ENCODE measurements around the gene TTC21B. TPM values are rescaled to one million over a fixed set of nuclear protein-coding genes. Genes with fewer than 3 reads are reported as not detected.
"Not testable (repeated sequence)": the region's sequence is repeated elsewhere in the genome, so short reads cannot be mapped to it uniquely, and the experiment has no call there.

The TTC21B gene
- total and polyA plus RNA-seq, 12 donors, result 3.3 to 17.9 (median 13.3) TPM

DNA sequence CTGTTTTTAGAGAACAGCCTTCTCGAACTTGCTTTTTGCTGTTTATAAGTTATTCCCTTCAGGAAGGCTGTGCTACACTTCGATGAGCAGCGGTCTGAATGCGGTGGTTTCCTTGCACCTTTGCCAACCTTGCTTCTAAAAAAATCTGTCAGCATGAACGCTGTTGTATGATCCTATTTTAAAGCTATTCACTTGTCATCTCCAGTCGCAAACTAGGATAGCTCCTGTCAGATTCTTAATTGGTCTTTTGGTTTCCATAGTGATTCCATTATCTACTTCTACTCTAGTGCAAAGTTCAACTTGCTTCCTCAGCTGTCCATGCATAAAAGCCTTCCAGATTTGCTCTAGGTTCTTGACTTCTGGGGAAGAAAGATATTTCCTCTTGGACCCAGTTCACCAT, 83.2 kb downstream of the TTC21B start:
- TF ChIP-seq, protein P1, sequence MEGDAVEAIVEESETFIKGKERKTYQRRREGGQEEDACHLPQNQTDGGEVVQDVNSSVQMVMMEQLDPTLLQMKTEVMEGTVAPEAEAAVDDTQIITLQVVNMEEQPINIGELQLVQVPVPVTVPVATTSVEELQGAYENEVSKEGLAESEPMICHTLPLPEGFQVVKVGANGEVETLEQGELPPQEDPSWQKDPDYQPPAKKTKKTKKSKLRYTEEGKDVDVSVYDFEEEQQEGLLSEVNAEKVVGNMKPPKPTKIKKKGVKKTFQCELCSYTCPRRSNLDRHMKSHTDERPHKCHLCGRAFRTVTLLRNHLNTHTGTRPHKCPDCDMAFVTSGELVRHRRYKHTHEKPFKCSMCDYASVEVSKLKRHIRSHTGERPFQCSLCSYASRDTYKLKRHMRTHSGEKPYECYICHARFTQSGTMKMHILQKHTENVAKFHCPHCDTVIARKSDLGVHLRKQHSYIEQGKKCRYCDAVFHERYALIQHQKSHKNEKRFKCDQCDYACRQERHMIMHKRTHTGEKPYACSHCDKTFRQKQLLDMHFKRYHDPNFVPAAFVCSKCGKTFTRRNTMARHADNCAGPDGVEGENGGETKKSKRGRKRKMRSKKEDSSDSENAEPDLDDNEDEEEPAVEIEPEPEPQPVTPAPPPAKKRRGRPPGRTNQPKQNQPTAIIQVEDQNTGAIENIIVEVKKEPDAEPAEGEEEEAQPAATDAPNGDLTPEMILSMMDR (IDR thresholded peaks at IDR 0.05), result no peak
- WGBS, 2 donors, result 67% methylated on average over 6 of the region's 6 CpGs
- Histone ChIP-seq H3K4me3 (no peak overlapping the region), H3K9me3 (peaks cover 0 to 9% (median 0%) of the 10 kb centered on the region in 11 donors), H3K27me3 (no peaks in the 10 kb centered on the region), H3K4me1 (no peaks in the 10 kb centered on the region), H3K36me3 (peaks cover 0 to 35% (median 10%) of the 10 kb centered on the region in 9 donors), H3K27ac (no peak overlapping the region)
- DNase-seq (no peak), ATAC-seq (no peak)
- intact Hi-C loops (cut with DNase I), result loop anchor here in 6 of 10 donors (5.0 to 10.0 kb wide), 4 partner anchors 418 to 473 kb away; no protein-coding TSS in a partner anchor

DNA sequence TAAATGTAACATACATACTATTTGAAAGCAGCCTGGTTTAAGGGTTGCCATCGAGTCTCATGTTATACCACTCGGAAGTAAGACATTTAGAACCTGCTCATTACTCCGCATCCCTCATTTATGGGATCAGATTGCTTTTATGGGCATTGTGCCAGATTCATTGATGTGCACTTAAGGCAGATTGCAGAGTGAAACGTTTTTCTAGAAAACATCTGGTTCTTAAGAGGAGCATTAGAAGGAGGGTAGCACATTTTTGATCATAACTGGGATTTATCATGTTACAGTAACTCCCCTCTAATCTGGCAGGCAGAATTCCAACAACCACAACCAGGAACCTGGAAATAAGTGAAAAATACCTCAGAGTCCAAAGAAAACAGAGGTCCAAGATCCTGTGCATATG, 85.4 kb downstream of the TTC21B start:
- Histone ChIP-seq H3K27ac (no peak overlapping the region), H3K4me3 (no peak overlapping the region), H3K4me1 (no peaks in the 10 kb centered on the region), H3K9me3 (peaks cover 0 to 9% (median 0%) of the 10 kb centered on the region in 11 donors), H3K27me3 (no peaks in the 10 kb centered on the region), H3K36me3 (peaks cover 0 to 30% (median 10%) of the 10 kb centered on the region in 9 donors)
- 51 to 58% methylated on average over 4 of the region's 4 CpGs for WGBS, 2 donors
- TF ChIP-seq, protein P1 (IDR thresholded peaks at IDR 0.05), result no peak
- no peak for DNase-seq
- ATAC-seq, result no peak
- intact Hi-C loops (cut with DNase I), result no loop called here

DNA sequence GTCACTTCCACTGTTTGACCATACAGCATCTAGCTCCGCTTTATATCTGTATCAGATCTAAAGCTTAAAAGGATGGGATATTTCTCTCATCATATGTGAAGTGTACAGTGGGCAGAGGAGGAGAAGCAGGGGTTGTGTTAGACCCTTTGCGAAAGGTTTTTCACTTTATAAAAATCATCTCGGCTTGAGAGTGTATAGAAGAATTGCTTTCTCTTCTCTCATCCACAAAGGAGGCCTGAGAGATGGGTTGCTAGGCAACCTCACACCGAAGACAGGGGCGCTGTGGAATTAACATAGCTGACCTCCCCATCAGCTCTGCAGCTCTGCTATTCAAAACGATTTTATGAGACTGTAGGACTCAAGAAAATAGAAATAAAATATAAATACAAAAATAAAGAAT, 89.3 kb downstream of the TTC21B start:
- WGBS, 2 donors, result 76 to 84% methylated on average over 6 of the region's 6 CpGs
- peaks cover 0 to 18% (median 0%) of the 10 kb centered on the region in 9 donors for H3K36me3 ChIP-seq
- TF ChIP-seq, protein P1 (IDR thresholded peaks at IDR 0.05), result no peak
- DNase-seq (no peak), ATAC-seq (no peak)
- no peaks in the 10 kb centered on the region for H3K4me1 ChIP-seq
- H3K4me3 ChIP-seq, result no peak overlapping the region
- intact Hi-C loops (cut with DNase I), result no loop called here
- H3K27ac ChIP-seq, result no peak overlapping the region
- H3K9me3 ChIP-seq, result peaks cover 0 to 23% (median 0%) of the 10 kb centered on the region in 11 donors
- H3K27me3 ChIP-seq, result no peaks in the 10 kb centered on the region

DNA sequence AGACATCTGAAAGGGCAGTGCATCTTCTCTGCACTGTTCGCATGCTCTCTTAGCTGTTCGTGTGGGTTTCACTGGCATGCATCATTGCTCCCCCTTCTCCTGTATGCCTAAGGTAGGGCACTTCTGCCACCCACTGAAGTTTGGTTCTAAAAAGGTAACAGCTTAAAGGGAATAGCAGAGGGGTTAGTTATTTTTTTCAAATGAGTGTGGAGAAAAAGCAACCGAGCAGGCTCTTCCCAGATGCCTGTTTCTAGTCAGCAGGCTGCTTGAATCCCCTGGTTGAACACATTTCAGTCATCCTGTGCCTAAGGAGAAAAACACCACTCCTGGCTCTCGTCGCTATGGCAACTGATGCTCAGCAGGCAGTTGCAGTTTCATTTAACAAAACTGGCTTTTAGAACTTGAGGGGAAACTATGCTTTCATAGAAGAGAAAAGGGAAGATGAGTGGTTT, 89.7 kb downstream of the TTC21B start:
- Histone ChIP-seq H3K4me3 (no peak overlapping the region), H3K36me3 (peaks cover 0 to 15% (median 0%) of the 10 kb centered on the region in 9 donors), H3K4me1 (no peaks in the 10 kb centered on the region), H3K27me3 (no peaks in the 10 kb centered on the region), H3K9me3 (peaks cover 0 to 23% (median 0%) of the 10 kb centered on the region in 11 donors), H3K27ac (no peak overlapping the region)
- no peak for ATAC-seq
- WGBS, 2 donors, result 88 to 89% methylated on average over 5 of the region's 5 CpGs
- intact Hi-C loops (cut with DNase I), result no loop called here
- TF ChIP-seq, protein P1 (IDR thresholded peaks at IDR 0.05), result no peak
- no peak for DNase-seq

DNA sequence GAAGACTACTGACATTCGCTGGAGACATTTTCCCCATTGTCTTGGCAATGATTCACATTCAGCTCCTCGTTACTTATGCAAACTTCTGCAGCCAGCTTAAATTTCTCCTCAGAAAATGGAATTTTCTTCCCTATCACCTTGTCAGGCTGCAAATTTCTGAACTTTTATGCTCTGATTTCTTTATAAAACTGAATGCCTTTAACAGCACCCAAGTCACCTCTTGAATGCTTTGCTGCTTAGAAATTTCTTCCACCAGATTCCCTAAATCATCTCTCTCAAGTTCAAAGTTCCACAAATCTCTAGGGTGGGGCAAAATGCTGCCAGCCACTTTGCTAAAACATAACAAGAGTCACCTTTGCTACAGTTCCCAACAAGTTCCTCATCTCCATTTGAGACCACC, 92.5 kb downstream of the TTC21B start:
- DNase-seq; H3K27ac ChIP-seq; ATAC-seq; H3K27me3 ChIP-seq; H3K36me3 ChIP-seq; intact Hi-C loops (cut with DNase I); H3K4me3 ChIP-seq; H3K4me1 ChIP-seq: not testable (repeated sequence)
- H3K9me3 ChIP-seq, result peaks cover 0 to 23% (median 0%) of the 10 kb centered on the region in 11 donors
- 96% methylated on average over 2 of the region's 2 CpGs for WGBS, 2 donors

DNA sequence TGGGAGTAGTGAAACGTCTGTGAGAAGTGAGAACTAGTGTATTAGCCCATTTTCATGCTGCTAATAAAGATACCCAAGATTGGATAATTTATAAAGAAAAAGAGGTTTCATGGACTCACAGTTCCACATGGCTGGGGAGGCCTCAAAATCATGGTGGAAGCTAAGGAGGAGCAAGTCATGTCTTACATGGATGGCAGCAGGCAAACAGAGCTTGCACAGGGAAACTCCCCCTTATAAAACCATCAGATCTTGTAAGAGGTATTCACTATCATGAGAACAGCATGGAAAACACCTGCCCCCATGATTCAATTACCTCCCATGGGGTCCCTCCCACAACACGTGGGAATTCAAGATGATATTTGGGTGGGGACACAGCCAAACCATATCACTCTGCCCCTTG, 93.9 kb downstream of the TTC21B start:
- ATAC-seq; intact Hi-C loops (cut with DNase I); H3K4me1 ChIP-seq; DNase-seq; H3K36me3 ChIP-seq; H3K27ac ChIP-seq; H3K27me3 ChIP-seq; H3K4me3 ChIP-seq: not testable (repeated sequence)
- H3K9me3 ChIP-seq, result peaks cover 0 to 23% (median 0%) of the 10 kb centered on the region in 11 donors
- WGBS, 2 donors, result 92 to 98% methylated on average over 2 of the region's 2 CpGs

Data from heart right ventricle (tissue), 16 donors.